Endothelial cell of umbilical vein (primary cell): ENCODE data around the gene LCNL1. TPM values are rescaled to one million over a fixed set of nuclear protein-coding genes. Genes with fewer than 3 reads are reported as not detected.

Experiments
- BruUV-seq: library from RNA; stranded (reverse); fragments of 400-500 nt; replicated peaks from 2 replicates; lab custom pipeline; 2021; lab: Mats Ljungman, UMichigan
- CTCF ChIA-PET: fragments of 300-600, 350-600 bp; sonication (Branson Sonifier 250); formaldehyde crosslinking; loops from one replicate; lab custom pipeline; 2021; ENCODE audit warnings: antibody characterized with exemption, inconsistent platforms; lab: Charles Lee
- POLR2A ChIA-PET: fragments of 300-600, 350-600 bp; sonication (Branson Sonifier 250); formaldehyde crosslinking; loops from one replicate; lab custom pipeline; 2021; ENCODE audit warnings: antibody characterized with exemption, inconsistent platforms; lab: Charles Lee
- DNase-seq: peaks from one replicate; pipeline ENCODE4 v3.0.0-alpha.2; 2011; ENCODE audit warnings: low read depth, low spot score
- FAIRE-seq: peaks from 2 replicates; lab custom pipeline; 2011; peaks lifted over from hg19 to GRCh38; lab: Jason Lieb, UNC
- H2AFZ ChIP-seq: 2 replicates; pipeline ENCODE4 v1.6.0; 2012; ENCODE audit warnings: low read depth, low read length, control low read depth, inconsistent platforms
- H3K27ac ChIP-seq: 2 replicates; pipeline ENCODE4 v1.5.1; 2011; ENCODE audit warnings: low read depth, mild to moderate bottlenecking, control low read depth, low read length, moderate library complexity; ENCODE audit not compliant: insufficient read depth
- H3K27me3 ChIP-seq, 2 experiments: 2 replicates each; pipeline versions ENCODE4 v1.6.0 to v1.6.1; 2011; ENCODE audit warnings: low read length in 2 of 2, mixed read lengths in 1 of 2; ENCODE audit not compliant: control insufficient read depth in 2 of 2, insufficient read depth in 2 of 2
- H3K36me3 ChIP-seq, 2 experiments: 2 replicates in 1 of 2; 3 replicates in 1 of 2; pipeline ENCODE4 v1.5.1; 2011; ENCODE audit warnings: low read length in 2 of 2, mild to moderate bottlenecking in 1 of 2, moderate library complexity in 1 of 2; ENCODE audit not compliant: control insufficient read depth in 2 of 2, insufficient read depth in 2 of 2; ENCODE audit errors: extremely low read depth in 1 of 2
- H3K4me1 ChIP-seq: 3 replicates; pipeline ENCODE4 v1.5.1; 2011; ENCODE audit warnings: mild to moderate bottlenecking, low read length; ENCODE audit not compliant: control insufficient read depth, insufficient read depth; ENCODE audit errors: extremely low read depth
- H3K4me2 ChIP-seq: 2 replicates; pipeline ENCODE4 v1.6.1; 2011; ENCODE audit warnings: low read length, control low read depth, mixed read lengths; ENCODE audit not compliant: insufficient read depth
- H3K4me3 ChIP-seq, 3 experiments: fragments of 200-600 bp in 1 of 3; sonication (generic), shearing (Covaris generic) in 1 of 3; replicated peaks in 1 of 3; 2 replicates each; pipeline ENCODE4 v1.5.1; 2011 to 2016; ENCODE audit warnings: control low read depth in 3 of 3, low read length in 3 of 3, mild to moderate bottlenecking in 2 of 3, inconsistent platforms in 1 of 3, low read depth in 1 of 3, moderate library complexity in 1 of 3; ENCODE audit not compliant: insufficient read depth in 1 of 3
- H3K79me2 ChIP-seq: 2 replicates; pipeline ENCODE4 v1.6.0; 2012; ENCODE audit warnings: low read length, inconsistent platforms; ENCODE audit not compliant: control insufficient read depth, insufficient read depth
- H3K9ac ChIP-seq: replicated peaks from 2 replicates; pipeline ENCODE3; 2011; ENCODE audit warnings: low read length, control low read depth; ENCODE audit not compliant: insufficient read depth; ENCODE audit errors: extremely low read depth
- H3K9me1 ChIP-seq: replicated peaks from 3 replicates; pipeline ENCODE4 v1.6.0; 2011; ENCODE audit warnings: mild to moderate bottlenecking, low read length; ENCODE audit not compliant: control insufficient read depth, insufficient read depth; ENCODE audit errors: extremely low read depth
- H3K9me3 ChIP-seq: replicated peaks from 2 replicates; pipeline ENCODE4 v1.5.1; 2012; ENCODE audit warnings: low read length, inconsistent platforms; ENCODE audit not compliant: control insufficient read depth, insufficient read depth
- H4K20me1 ChIP-seq: replicated peaks from 2 replicates; pipeline ENCODE3; 2011; ENCODE audit warnings: mild to moderate bottlenecking, low read length; ENCODE audit not compliant: control insufficient read depth, insufficient read depth; ENCODE audit errors: extremely low read depth
- FOS ChIP-seq: IDR thresholded peaks from 2 replicates; pipeline ENCODE4 v1.6.1; 2011; ENCODE audit warnings: mild to moderate bottlenecking, low read length, moderate library complexity, borderline replicate concordance; ENCODE audit not compliant: insufficient read depth
- GATA2 ChIP-seq: IDR thresholded peaks from 2 replicates; pipeline ENCODE4 v1.7.0; 2011; ENCODE audit warnings: low read depth, mild to moderate bottlenecking, moderate library complexity, mixed read lengths, low read length; ENCODE audit not compliant: insufficient read length, insufficient read depth
- MYC ChIP-seq: IDR thresholded peaks from one replicate; pipeline ENCODE4 v1.6.1; 2011; ENCODE audit warnings: mild to moderate bottlenecking, low read depth, low read length
- dilution Hi-C: fragments of 300-500 bp; cut with MboI; formaldehyde crosslinking; loops from one replicate; pipeline ENCODE4 v1.15.0; 2019; ENCODE audit warnings: low sequenced_read_pairs; ENCODE audit not compliant: extremely low pct_ligation_motif_present
- intact Hi-C: fragments of 100-400 bp; cut with micrococcal nuclease; formaldehyde crosslinking; loops from one replicate; pipeline ENCODE4 v1.10.0; 2022
- polyA plus RNA-seq, 4 experiments: library from polyadenylated mRNA; depleted of rRNA in 3 of 4; stranded (reverse) in 3 of 4; unstranded in 1 of 4; fragments of >200 nt; gene quantifications; 2 replicates each; pipeline versions ENCODE4 v1.2.1 to v1.2.3, GENCODE V29; 2011 to 2012; ENCODE audit warnings: missing spikeins in 1 of 4
- total RNA-seq: library from RNA; stranded (reverse); gene quantifications from 2 replicates; pipeline ENCODE4 v1.2.3, GENCODE V29; 2021
- TF ChIP-seq, protein P1 (sequence below), 2 donors: IDR thresholded peaks; 1 replicate in 1 of 2; 2 replicates in 1 of 2; pipeline ENCODE4 v1.5.1; 2011; ENCODE audit warnings: low read length in 2 of 2, mild to moderate bottlenecking in 2 of 2, moderate library complexity in 2 of 2, control low read depth in 1 of 2, inconsistent platforms in 1 of 2, low read depth in 1 of 2; ENCODE audit not compliant: insufficient read depth in 1 of 2; ENCODE audit errors: extremely low read depth in 1 of 2

The LCNL1 gene
- total and polyA plus RNA-seq, 2 donors (not counting 3 experiments of a cell fraction or from before 2014, with no cell fraction given): not detected

GRCh38 chr9:137029058-137029936 is 46.5 kb downstream of the LCNL1 start:
- Histone ChIP-seq H3K27me3 (no peaks in the 10 kb centered on the region), H2AFZ (no peak overlapping the region), H3K9me1 (no peaks in the 10 kb centered on the region), H3K27ac (no peak overlapping the region), H3K9ac (no peak overlapping the region), H3K36me3 (no peaks in the 10 kb centered on the region), H3K4me3 (no peak overlapping the region), H3K4me1 (peaks cover 12% of the 10 kb centered on the region), H3K4me2 (no peak overlapping the region), H4K20me1 (no peaks in the 10 kb centered on the region), H3K9me3 (no peaks in the 10 kb centered on the region), H3K79me2 (no peaks in the 10 kb centered on the region)
- CTCF ChIA-PET: interaction anchor here (0.6 to 4.5 kb wide), 61 partner anchors 8 to 269 kb away, joined by 3 to 34 read pairs (median 5); partner anchors contain the start of genes AJM1, ANAPC2, CCDC183 and CLIC3
- peak; percentile 59 for DNase-seq
- FAIRE-seq: peak; percentile 63
- no TSS peak for BruUV-seq
- dilution Hi-C loops (no loop called here), intact Hi-C loops (loop anchor here (1.0 to 2.0 kb wide), 4 partner anchors 16 to 58 kb away; partner anchors contain the start of gene MAN1B1)
- POLR2A ChIA-PET: no interaction called here
- TF ChIP-seq GATA2 (no peak), MYC (no peak), FOS (no peak)
- TF ChIP-seq, protein P1, sequence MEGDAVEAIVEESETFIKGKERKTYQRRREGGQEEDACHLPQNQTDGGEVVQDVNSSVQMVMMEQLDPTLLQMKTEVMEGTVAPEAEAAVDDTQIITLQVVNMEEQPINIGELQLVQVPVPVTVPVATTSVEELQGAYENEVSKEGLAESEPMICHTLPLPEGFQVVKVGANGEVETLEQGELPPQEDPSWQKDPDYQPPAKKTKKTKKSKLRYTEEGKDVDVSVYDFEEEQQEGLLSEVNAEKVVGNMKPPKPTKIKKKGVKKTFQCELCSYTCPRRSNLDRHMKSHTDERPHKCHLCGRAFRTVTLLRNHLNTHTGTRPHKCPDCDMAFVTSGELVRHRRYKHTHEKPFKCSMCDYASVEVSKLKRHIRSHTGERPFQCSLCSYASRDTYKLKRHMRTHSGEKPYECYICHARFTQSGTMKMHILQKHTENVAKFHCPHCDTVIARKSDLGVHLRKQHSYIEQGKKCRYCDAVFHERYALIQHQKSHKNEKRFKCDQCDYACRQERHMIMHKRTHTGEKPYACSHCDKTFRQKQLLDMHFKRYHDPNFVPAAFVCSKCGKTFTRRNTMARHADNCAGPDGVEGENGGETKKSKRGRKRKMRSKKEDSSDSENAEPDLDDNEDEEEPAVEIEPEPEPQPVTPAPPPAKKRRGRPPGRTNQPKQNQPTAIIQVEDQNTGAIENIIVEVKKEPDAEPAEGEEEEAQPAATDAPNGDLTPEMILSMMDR (IDR thresholded peaks at IDR 0.05; ENCODE audit: extremely low read depth in 1 of 2, insufficient read depth in 1 of 2, low read depth in 1 of 2, low read length in 2 of 2): peak; percentile 90 to 98
